Thoracic aorta (tissue), 2 donors: ENCODE data around the gene BRMS1L. TPM values are rescaled to one million over a fixed set of nuclear protein-coding genes. Genes with fewer than 3 reads are reported as not detected.
A peak's percentile ranks its signal among the peaks of the same experiment; 100 is the strongest.

Experiments
- ATAC-seq: fragments of 150-250 bp; one replicate; pipeline ENCODE4 v1.8.0; 2017; ENCODE audit warnings: low read depth; ENCODE audit not compliant: insufficient number of reproducible peaks, low FRiP score
- DNase-seq: peaks from one replicate; pipeline ENCODE4 v3.0.0-alpha.2; 2020; ENCODE audit warnings: low spot score
- H3K27ac ChIP-seq, 2 donors: fragments of 200-600 bp; sonication (generic); 1 replicate in 1 of 2; 2 replicates in 1 of 2; pipeline ENCODE4 v1.5.1; 2016; ENCODE audit warnings: mild to moderate bottlenecking in 2 of 2, moderate library complexity in 2 of 2
- H3K27me3 ChIP-seq: fragments of 200-600 bp; sonication (generic); replicated peaks from 2 replicates; pipeline ENCODE4 v1.6.0; 2016; ENCODE audit warnings: mild to moderate bottlenecking; ENCODE audit not compliant: insufficient read depth
- H3K36me3 ChIP-seq: fragments of 200-600 bp; sonication (generic); one replicate; pipeline ENCODE4 v1.5.1; 2016
- H3K4me1 ChIP-seq, 2 donors: fragments of 200-600 bp; sonication (generic); 1 replicate in 1 of 2; 2 replicates in 1 of 2; pipeline versions ENCODE4 v1.5.1 to v1.6.0; 2016; ENCODE audit warnings: low read depth in 2 of 2, mild to moderate bottlenecking in 1 of 2; ENCODE audit not compliant: control insufficient read depth in 1 of 2
- H3K4me3 ChIP-seq: fragments of 200-600 bp; sonication (generic); 2 replicates; pipeline ENCODE4 v1.5.1; 2016; ENCODE audit warnings: mild to moderate bottlenecking
- H3K9me3 ChIP-seq: fragments of 200-600 bp; sonication (generic); 2 replicates; pipeline ENCODE4 v1.5.1; 2016
- CTCF ChIP-seq: fragments of 200-600 bp; sonication (generic); IDR thresholded peaks from one replicate; pipeline ENCODE4 v1.5.1; 2019; ENCODE audit warnings: antibody characterized with exemption
- total RNA-seq, 2 donors: library from RNA; depleted of rRNA; stranded (reverse); fragments of >200 nt; gene quantifications; one replicate each; pipeline versions ENCODE4 v1.1.0 to v1.2.3, GENCODE V29; 2016

BRMS1L gene
- total RNA-seq, 2 donors from 2014 or later, result 5.0 to 12.8 TPM

GRCh38 chr14:35786856-35787255 is 39.3 kb upstream of the BRMS1L start:
- TF ChIP-seq CTCF, result no peak
- Histone ChIP-seq H3K27ac (no peak overlapping the region), H3K4me3 (no peak overlapping the region), H3K36me3 (no peaks in the 10 kb centered on the region), H3K4me1 (no peaks in the 10 kb centered on the region), H3K9me3 (peaks cover 1% of the 10 kb centered on the region), H3K27me3 (no peaks in the 10 kb centered on the region)
- DNase-seq (no peak), ATAC-seq (no peak)

GRCh38 chr14:35789651-35790050 is 36.5 kb upstream of the BRMS1L start:
- Histone ChIP-seq H3K27me3 (no peaks in the 10 kb centered on the region), H3K4me1 (no peaks in the 10 kb centered on the region), H3K27ac (no peak overlapping the region), H3K36me3 (no peaks in the 10 kb centered on the region), H3K4me3 (no peak overlapping the region), H3K9me3 (no peaks in the 10 kb centered on the region)
- no peak for TF ChIP-seq CTCF
- no peak for ATAC-seq
- DNase-seq, result no peak

GRCh38 chr14:35797796-35798195 is 28.3 kb upstream of the BRMS1L start:
- no peaks in the 10 kb centered on the region for H3K9me3 ChIP-seq
- no peak for ATAC-seq
- no peaks in the 10 kb centered on the region for H3K36me3 ChIP-seq
- no peak for TF ChIP-seq CTCF
- no peak overlapping the region for H3K27ac ChIP-seq
- DNase-seq, result no peak
- H3K4me1 ChIP-seq, result peaks cover 0 to 10% of the 10 kb centered on the region in 2 donors
- no peaks in the 10 kb centered on the region for H3K27me3 ChIP-seq
- no peak overlapping the region for H3K4me3 ChIP-seq

- peaks cover 19 to 41% of the 10 kb centered on the region in 2 donors for H3K4me1 ChIP-seq
- H3K9me3 ChIP-seq, result no peaks in the 10 kb centered on the region
- ATAC-seq (no peak), DNase-seq (no peak)
- H3K36me3 ChIP-seq, result no peaks in the 10 kb centered on the region
- H3K27ac ChIP-seq, result no peak overlapping the region
- TF ChIP-seq CTCF, result no peak
- peak overlapping the region; percentile 78 for H3K4me3 ChIP-seq
- H3K27me3 ChIP-seq, result no peaks in the 10 kb centered on the region
Measured at GRCh38 chr14:35806006-35806907, 19.9 kb upstream of the BRMS1L start.

GRCh38 chr14:35807131-35807961 is 18.8 kb upstream of the BRMS1L start:
- no peak for TF ChIP-seq CTCF
- ATAC-seq, result no peak
- peak overlapping the region; percentile 78 for H3K4me3 ChIP-seq
- DNase-seq, result no peak
- H3K27ac ChIP-seq, result no peak overlapping the region
- H3K9me3 ChIP-seq, result no peaks in the 10 kb centered on the region
- H3K27me3 ChIP-seq, result no peaks in the 10 kb centered on the region
- H3K4me1 ChIP-seq, result peaks cover 19 to 33% of the 10 kb centered on the region in 2 donors
- H3K36me3 ChIP-seq, result no peaks in the 10 kb centered on the region
